Lower leg skin (tissue), 4 donors: ENCODE data around the gene KLHL5. TPM values are rescaled to one million over a fixed set of nuclear protein-coding genes. Genes with fewer than 3 reads are reported as not detected.

Source experiments
- DNase-seq, 2 donors: peaks; one replicate each; pipeline ENCODE4 v3.0.0-alpha.2; 2019; ENCODE audit warnings: low spot score in 2 of 2
- H3K4me3 ChIP-seq: fragments of 200-600 bp; sonication (generic); 2 replicates; pipeline ENCODE4 v1.5.1; 2017; ENCODE audit warnings: mild to moderate bottlenecking, low read depth; ENCODE audit not compliant: poor library complexity, severe bottlenecking
- CTCF ChIP-seq, 3 donors: fragments of 450-650 bp; IDR thresholded peaks; one replicate each; pipeline ENCODE4 v1.5.1; 2016; ENCODE audit warnings: antibody characterized with exemption in 3 of 3, mild to moderate bottlenecking in 3 of 3, moderate library complexity in 2 of 3
- POLR2A ChIP-seq, 2 donors: fragments of 450-650 bp; IDR thresholded peaks; one replicate each; pipeline ENCODE4 v1.6.1; 2016 to 2017; ENCODE audit warnings: antibody characterized with exemption in 2 of 2, mild to moderate bottlenecking in 1 of 2, moderate library complexity in 1 of 2
- WGBS, 2 donors: methylation state at CpG; one replicate each; pipeline ENCODE4 v1.1.5; 2018; 5-methylcytosine and 5-hydroxymethylcytosine counted together
- intact Hi-C: fragments of 100-400 bp; cut with DNase I; formaldehyde crosslinking; loops from one replicate; pipeline ENCODE4 v1.15.0; 2023; ENCODE audit warnings: low total_unique reads
- total RNA-seq, 4 donors: library from RNA; depleted of rRNA; stranded (reverse); fragments of >200 nt; gene quantifications; one replicate each; pipeline ENCODE4 v1.1.0, GENCODE V29; 2016

KLHL5 gene
- total RNA-seq, 4 donors from 2014 or later = 4.8 to 14.5 (median 11.2) TPM

GRCh38 chr4:39067031-39067430 lies 5.0 kb downstream of the KLHL5 start:
- WGBS, 2 donors = 91 to 94% methylated on average over 2 of the region's 2 CpGs
- intact Hi-C loops = no loop called here
- no peak for TF ChIP-seq CTCF (IDR thresholded peaks at IDR 0.05)
- TF ChIP-seq POLR2A (IDR thresholded peaks at IDR 0.05) = no peak

GRCh38 chr4:39067451-39067850 lies 5.4 kb downstream of the KLHL5 start:
- TF ChIP-seq CTCF (IDR thresholded peaks at IDR 0.05) (no peak), POLR2A (IDR thresholded peaks at IDR 0.05) (no peak)
- 87 to 94% methylated on average over 3 of the region's 3 CpGs for WGBS, 2 donors
- H3K4me3 ChIP-seq = no peak overlapping the region
- intact Hi-C loops = no loop called here
- DNase-seq = no peak

More at GRCh38 chr4:39067031-39067430, 5.0 kb downstream of the KLHL5 start:
- no peak for DNase-seq
- no peak overlapping the region for H3K4me3 ChIP-seq

GRCh38 chr4:39068907-39069306 lies 6.9 kb downstream of the KLHL5 start:
- whole genome bisulfite sequencing, 2 donors = 85 to 89% methylated on average over 3 of the region's 3 CpGs
- TF ChIP-seq CTCF (IDR thresholded peaks at IDR 0.05) (no peak), POLR2A (IDR thresholded peaks at IDR 0.05) (no peak)
- no peak overlapping the region for H3K4me3 ChIP-seq
- no peak for DNase-seq
- intact Hi-C loops = no loop called here

GRCh38 chr4:39078829-39079228 lies 16.8 kb downstream of the KLHL5 start:
- no peak overlapping the region for H3K4me3 ChIP-seq
- no peak for DNase-seq
- TF ChIP-seq CTCF (IDR thresholded peaks at IDR 0.05) = no peak
- TF ChIP-seq POLR2A (IDR thresholded peaks at IDR 0.05) = no peak
- WGBS, 2 donors = 96 to 98% methylated on average over 2 of the region's 2 CpGs
- intact Hi-C loops = no loop called here

- TF ChIP-seq POLR2A (IDR thresholded peaks at IDR 0.05) (no peak), CTCF (IDR thresholded peaks at IDR 0.05) (no peak)
- no peak overlapping the region for H3K4me3 ChIP-seq
- DNase-seq = no peak
- intact Hi-C loops = no loop called here
Measured at GRCh38 chr4:39083164-39083563, 21.1 kb downstream of the KLHL5 start.

- intact Hi-C loops = no loop called here
- DNase-seq = no peak
- TF ChIP-seq POLR2A (IDR thresholded peaks at IDR 0.05) (no peak), CTCF (IDR thresholded peaks at IDR 0.05) (no peak)
- no peak overlapping the region for H3K4me3 ChIP-seq
- 85% methylated on average over 5 of the region's 5 CpGs for WGBS, 2 donors
Measured at GRCh38 chr4:39085891-39086290, 23.9 kb downstream of the KLHL5 start.
